Mammary epithelial cell (primary cell): Measurements from ENCODE around the gene SFTA2.

Source experiments
- EZH2 ChIP-seq: IDR thresholded peaks from 2 replicates; pipeline ENCODE4 v1.6.1; 2012; ENCODE audit warnings: low read length, inconsistent platforms, borderline replicate concordance
- TF ChIP-seq, protein P1 (sequence below), 2 donors: IDR thresholded peaks in 1 of 2; conservative IDR thresholded peaks in 1 of 2; 2 replicates each; pipeline ENCODE4 v1.5.1; 2011 to 2012; ENCODE audit warnings: inconsistent platforms in 2 of 2, low read length in 2 of 2, mild to moderate bottlenecking in 2 of 2, control low read depth in 1 of 2, low read depth in 1 of 2; ENCODE audit not compliant: insufficient read depth in 1 of 2; ENCODE audit errors: extremely low read depth in 1 of 2

DNA sequence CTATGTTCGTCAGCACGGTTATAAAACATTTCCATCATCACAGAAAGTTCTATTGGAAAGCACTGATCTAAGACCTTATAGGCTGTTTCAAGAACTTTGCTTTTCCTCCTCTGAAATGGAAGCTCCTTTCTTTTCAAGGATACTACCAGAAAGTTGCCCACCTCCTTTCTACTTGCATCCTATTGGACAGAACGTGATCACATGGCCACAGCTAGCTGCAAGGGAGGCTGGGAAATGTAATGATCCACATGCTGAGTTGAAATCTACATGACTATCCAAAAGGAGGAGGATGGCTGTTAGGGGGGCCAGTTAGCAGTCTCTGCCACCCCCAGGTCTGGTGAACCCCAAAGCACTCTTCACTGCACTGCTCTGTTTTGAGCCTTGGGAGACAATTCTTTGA lies 3.3 kb downstream of the SFTA2 start:
- TF ChIP-seq, protein P1, sequence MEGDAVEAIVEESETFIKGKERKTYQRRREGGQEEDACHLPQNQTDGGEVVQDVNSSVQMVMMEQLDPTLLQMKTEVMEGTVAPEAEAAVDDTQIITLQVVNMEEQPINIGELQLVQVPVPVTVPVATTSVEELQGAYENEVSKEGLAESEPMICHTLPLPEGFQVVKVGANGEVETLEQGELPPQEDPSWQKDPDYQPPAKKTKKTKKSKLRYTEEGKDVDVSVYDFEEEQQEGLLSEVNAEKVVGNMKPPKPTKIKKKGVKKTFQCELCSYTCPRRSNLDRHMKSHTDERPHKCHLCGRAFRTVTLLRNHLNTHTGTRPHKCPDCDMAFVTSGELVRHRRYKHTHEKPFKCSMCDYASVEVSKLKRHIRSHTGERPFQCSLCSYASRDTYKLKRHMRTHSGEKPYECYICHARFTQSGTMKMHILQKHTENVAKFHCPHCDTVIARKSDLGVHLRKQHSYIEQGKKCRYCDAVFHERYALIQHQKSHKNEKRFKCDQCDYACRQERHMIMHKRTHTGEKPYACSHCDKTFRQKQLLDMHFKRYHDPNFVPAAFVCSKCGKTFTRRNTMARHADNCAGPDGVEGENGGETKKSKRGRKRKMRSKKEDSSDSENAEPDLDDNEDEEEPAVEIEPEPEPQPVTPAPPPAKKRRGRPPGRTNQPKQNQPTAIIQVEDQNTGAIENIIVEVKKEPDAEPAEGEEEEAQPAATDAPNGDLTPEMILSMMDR (conservative IDR thresholded peaks at IDR 0.05 in 1 of 2, IDR thresholded peaks at IDR 0.05 in 1 of 2; ENCODE audit: extremely low read depth in 1 of 2, insufficient read depth in 1 of 2, low read depth in 1 of 2, low read length in 2 of 2) = no peak
- no peak for TF ChIP-seq EZH2
